HepG2 (cell line): ENCODE measurements around the gene ADGRF4. TPM values are rescaled to one million over a fixed set of nuclear protein-coding genes. Genes with fewer than 3 reads are reported as not detected.

ENCODE experiments used
- ATAC-seq: fragments of 200-7000 bp; cut with Tn5 transposase; 3 replicates; pipeline ENCODE4 v1.9.1; 2020; ENCODE audit warnings: mild to moderate bottlenecking, moderate library complexity
- BruUV-seq: library from RNA; stranded (reverse); fragments of 400-500 nt; replicated peaks from 2 replicates; lab custom pipeline; 2021; lab: Mats Ljungman, UMichigan
- CTCF ChIA-PET: fragments of 300-600 bp; formaldehyde crosslinking; extraction: SDS; loops from one replicate; lab custom pipeline; 2021; ENCODE audit warnings: low total read pairs, inconsistent platforms, low intra/inter-chr PET ratio; lab: Yijun Ruan, JAX
- POLR2A ChIA-PET: fragments of 350-600 bp; sonication (Branson Sonifier 250); formaldehyde crosslinking; loops from one replicate; lab custom pipeline; 2020; ENCODE audit warnings: antibody characterized with exemption, inconsistent platforms; lab: Yijun Ruan, JAX
- DNase-seq: peaks from one replicate; pipeline ENCODE4 v3.0.0-alpha.2; 2015; ENCODE audit warnings: low spot score
- FAIRE-seq: peaks from 3 replicates; lab custom pipeline; 2011; peaks lifted over from hg19 to GRCh38; lab: Jason Lieb, UNC
- H2AFZ ChIP-seq: one replicate; pipeline ENCODE4 v1.6.1; 2011; ENCODE audit warnings: low read length, inconsistent platforms
- H3K27ac ChIP-seq: fragments of 300-600 bp; 3 replicates; pipeline ENCODE4 v1.8.0; 2011; ENCODE audit warnings: mixed run types, mild to moderate bottlenecking, mixed read lengths, low read length, inconsistent platforms; ENCODE audit not compliant: insufficient read depth; ENCODE audit errors: extremely low read length
- H3K27me3 ChIP-seq, 2 experiments: fragments of 200-600 bp in 1 of 2; 2 replicates in 1 of 2; 3 replicates in 1 of 2; pipeline versions ENCODE4 v1.6.0 to v1.8.0; 2011; ENCODE audit warnings: low read length in 2 of 2, mild to moderate bottlenecking in 2 of 2, moderate library complexity in 2 of 2, inconsistent platforms in 1 of 2; ENCODE audit not compliant: insufficient read depth in 2 of 2, control insufficient read depth in 1 of 2
- H3K36me3 ChIP-seq, 2 experiments: fragments of 200-600 bp in 1 of 2; replicated peaks in 1 of 2; 2 replicates in 1 of 2; 3 replicates in 1 of 2; pipeline versions ENCODE4 v1.5.1 to v1.8.0; 2011; ENCODE audit warnings: low read length in 2 of 2, inconsistent platforms in 1 of 2; ENCODE audit not compliant: insufficient read depth in 2 of 2, control insufficient read depth in 1 of 2
- H3K4me1 ChIP-seq: 2 replicates; pipeline ENCODE4 v1.5.1; 2012; ENCODE audit warnings: low read length, inconsistent platforms; ENCODE audit not compliant: insufficient read depth
- H3K4me2 ChIP-seq: 2 replicates; pipeline ENCODE4 v1.6.0; 2011; ENCODE audit warnings: low read depth, low read length, inconsistent platforms
- H3K4me3 ChIP-seq, 3 experiments: fragments of 200-600 bp in 1 of 3; sonication (generic), shearing (Covaris generic) in 1 of 3; replicated peaks in 1 of 3; 2 replicates each; pipeline ENCODE4 v1.5.1; 2011 to 2016; ENCODE audit warnings: low read length in 3 of 3, inconsistent platforms in 2 of 3, low read depth in 2 of 3, mild to moderate bottlenecking in 2 of 3, control low read depth in 1 of 3, mixed read lengths in 1 of 3; ENCODE audit not compliant: insufficient read depth in 1 of 3
- H3K79me2 ChIP-seq: one replicate; pipeline ENCODE4 v1.6.1; 2011; ENCODE audit warnings: low read length, inconsistent platforms; ENCODE audit not compliant: insufficient read depth
- H3K9ac ChIP-seq: 2 replicates; pipeline ENCODE4 v1.6.0; 2011; ENCODE audit warnings: mild to moderate bottlenecking, low read depth, low read length, inconsistent platforms; ENCODE audit not compliant: insufficient read depth
- H3K9me3 ChIP-seq: 2 replicates; pipeline ENCODE4 v1.5.1; 2012; ENCODE audit warnings: mild to moderate bottlenecking, low read length
- H4K20me1 ChIP-seq: 2 replicates; pipeline ENCODE4 v1.6.0; 2011; ENCODE audit warnings: inconsistent platforms, mild to moderate bottlenecking, low read length, moderate library complexity; ENCODE audit not compliant: insufficient read depth
- AFF4 ChIP-seq: sonication (generic); formaldehyde crosslinking; IDR thresholded peaks from 2 replicates; pipeline ENCODE4 v1.4.0; 2020; ENCODE audit warnings: missing genetic modification reagents
- KAT8 ChIP-seq: IDR thresholded peaks from 2 replicates; pipeline ENCODE4 v1.6.1; 2016; ENCODE audit warnings: missing genetic modification reagents, missing compliant biosample characterization
- KLF15 ChIP-seq: sonication (generic); formaldehyde crosslinking; IDR thresholded peaks from 2 replicates; pipeline ENCODE4 v1.8.1; 2023; ENCODE audit warnings: borderline replicate concordance, mild to moderate bottlenecking, inconsistent platforms, missing genetic modification reagents, mixed read lengths
- PATZ1 ChIP-seq: sonication (generic); formaldehyde crosslinking; IDR thresholded peaks from 2 replicates; pipeline ENCODE4 v1.4.0; 2020; ENCODE audit warnings: missing genetic modification reagents
- PLSCR1 ChIP-seq: sonication (generic); formaldehyde crosslinking; IDR thresholded peaks from 2 replicates; pipeline ENCODE4 v1.5.0; 2020; ENCODE audit warnings: missing genetic modification reagents, mild to moderate bottlenecking, borderline replicate concordance
- SRF ChIP-seq: IDR thresholded peaks from 2 replicates; pipeline ENCODE4 v1.6.1; 2011; ENCODE audit warnings: mild to moderate bottlenecking, low read depth, low read length, moderate library complexity
- TBL1XR1 ChIP-seq: fragments of 150-350 bp; IDR thresholded peaks from 2 replicates; pipeline ENCODE4 v1.6.1; 2014; ENCODE audit warnings: borderline replicate concordance, low read length; ENCODE audit not compliant: partially characterized antibody
- ZNF609 ChIP-seq: sonication (generic); formaldehyde crosslinking; IDR thresholded peaks from 2 replicates; pipeline ENCODE4 v1.4.0; 2020; ENCODE audit warnings: mild to moderate bottlenecking, missing genetic modification reagents, borderline replicate concordance
- ZNF652 ChIP-seq: IDR thresholded peaks from 2 replicates; pipeline ENCODE4 v1.6.1; 2016; ENCODE audit warnings: low read depth, borderline replicate concordance
- WGBS: methylation state at CpG from one replicate; pipeline ENCODE4 v1.1.6; 2017; ENCODE audit warnings: low lambda C conversion rate; 5-methylcytosine and 5-hydroxymethylcytosine counted together
- in situ Hi-C: cut with HindIII; loops from 2 replicates; pipeline ENCODE4 v1.10.0; 2017; ENCODE audit warnings: low pct_unique_long_range_greater_than_20kb; ENCODE audit not compliant: extremely low pct_ligation_motif_present
- intact Hi-C: fragments of 100-400 bp; cut with micrococcal nuclease; formaldehyde crosslinking; loops from one replicate; pipeline ENCODE4 v1.10.0; 2022; ENCODE audit not compliant: unreplicated experiment
- polyA plus RNA-seq, 8 experiments: library from polyadenylated mRNA; depleted of rRNA in 3 of 8; stranded (reverse) in 7 of 8; unstranded in 1 of 8; fragments of >200 nt; fragmentation: Illumina TruSeq in 4 of 8; extraction: Trizol in 4 of 8; gene quantifications; 2 replicates each; pipeline versions ENCODE4 v1.2.1 to v1.2.3, GENCODE V29; 2011 to 2016; ENCODE audit warnings: low read depth in 4 of 8, missing spikeins in 1 of 8, mixed read lengths in 1 of 8; ENCODE audit not compliant: insufficient read depth in 1 of 8
- total RNA-seq, 5 experiments: library from RNA; depleted of rRNA; stranded (reverse); fragments of >200 nt; fragmentation: Illumina TruSeq; extraction: Trizol; gene quantifications; 2 replicates each; pipeline ENCODE4 v1.2.3, GENCODE V29; 2016; ENCODE audit warnings: low read depth in 1 of 5

ADGRF4 gene
- total and polyA plus RNA-seq, 2 of the 13 experiments (the other 11 are each of a cell fraction or from before 2014, with no cell fraction given), result 0.01 TPM; not detected in 1

GRCh38 chr6:47679322-47679906 is 19.0 kb upstream of the ADGRF4 start (continued):
- TF ChIP-seq ZNF609 (CRISPR knock-in tag) (no peak), PATZ1 (CRISPR knock-in tag) (no peak)

GRCh38 chr6:47680051-47680450 is 18.3 kb upstream of the ADGRF4 start:
- H3K4me2 ChIP-seq, result no peak overlapping the region
- H3K9me3 ChIP-seq, result no peaks in the 10 kb centered on the region
- intact Hi-C loops (no loop called here), in situ Hi-C loops (no loop called here)
- H3K27me3 ChIP-seq, result peaks cover 0 to 10% of the 10 kb centered on the region in 2 experiments; a peak in 2 of 5 replicates
- H3K79me2 ChIP-seq, result no peaks in the 10 kb centered on the region
- ChIA-PET CTCF (no interaction called here), POLR2A (no interaction called here)
- WGBS, result 0% methylated on average over 2 of the region's 2 CpGs
- H3K4me3 ChIP-seq, result no peak overlapping the region
- ATAC-seq (no peak), FAIRE-seq (no peak), DNase-seq (no peak)
- H4K20me1 ChIP-seq, result no peaks in the 10 kb centered on the region
- no TSS peak for BruUV-seq
- no peak overlapping the region for H3K9ac ChIP-seq
- H3K27ac ChIP-seq, result no peak overlapping the region
- no peaks in the 10 kb centered on the region for H3K4me1 ChIP-seq
- no peak overlapping the region for H2AFZ ChIP-seq
- no peaks in the 10 kb centered on the region for H3K36me3 ChIP-seq
- TF ChIP-seq PLSCR1 (no peak), SRF (no peak), KAT8 (CRISPR knock-in tag) (no peak), KLF15 (CRISPR knock-in tag) (no peak), TBL1XR1 (no peak), AFF4 (CRISPR knock-in tag) (no peak), ZNF652 (CRISPR knock-in tag) (no peak)
